GM20431 (cell line): ENCODE results near the gene ANG.
"Not testable (repeated sequence)": the region's sequence is repeated elsewhere in the genome, so short reads cannot be mapped to it uniquely, and the experiment has no call there.

ENCODE experiments used
- in situ Hi-C: fragments of 300-500 bp; cut with MseI, MboI; formaldehyde crosslinking; loops from one replicate; pipeline ENCODE4 v1.15.0; 2020; ENCODE audit warnings: low sequenced_read_pairs; ENCODE audit not compliant: unreplicated experiment

The ANG gene

DNA sequence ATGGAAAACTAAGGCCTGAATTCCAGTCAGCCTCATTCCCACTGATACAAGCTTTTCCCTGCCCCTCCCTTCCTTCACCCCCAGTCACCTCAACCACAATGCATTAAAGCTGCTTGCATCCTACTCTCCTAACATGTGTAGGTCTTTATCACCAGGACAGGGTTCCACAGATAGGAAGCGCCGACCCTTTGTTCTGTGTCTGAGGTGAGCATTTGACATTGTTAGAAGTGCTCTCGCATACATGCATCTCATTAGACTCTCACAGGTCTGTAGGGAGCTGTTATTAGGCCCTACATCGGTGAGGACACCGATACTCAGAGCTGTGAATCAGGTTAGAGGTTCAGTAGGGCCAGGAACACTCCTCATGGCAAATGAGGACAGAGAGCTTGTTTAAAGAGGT is 43.9 kb downstream of the ANG start:
- in situ Hi-C loops, result no loop called here

DNA sequence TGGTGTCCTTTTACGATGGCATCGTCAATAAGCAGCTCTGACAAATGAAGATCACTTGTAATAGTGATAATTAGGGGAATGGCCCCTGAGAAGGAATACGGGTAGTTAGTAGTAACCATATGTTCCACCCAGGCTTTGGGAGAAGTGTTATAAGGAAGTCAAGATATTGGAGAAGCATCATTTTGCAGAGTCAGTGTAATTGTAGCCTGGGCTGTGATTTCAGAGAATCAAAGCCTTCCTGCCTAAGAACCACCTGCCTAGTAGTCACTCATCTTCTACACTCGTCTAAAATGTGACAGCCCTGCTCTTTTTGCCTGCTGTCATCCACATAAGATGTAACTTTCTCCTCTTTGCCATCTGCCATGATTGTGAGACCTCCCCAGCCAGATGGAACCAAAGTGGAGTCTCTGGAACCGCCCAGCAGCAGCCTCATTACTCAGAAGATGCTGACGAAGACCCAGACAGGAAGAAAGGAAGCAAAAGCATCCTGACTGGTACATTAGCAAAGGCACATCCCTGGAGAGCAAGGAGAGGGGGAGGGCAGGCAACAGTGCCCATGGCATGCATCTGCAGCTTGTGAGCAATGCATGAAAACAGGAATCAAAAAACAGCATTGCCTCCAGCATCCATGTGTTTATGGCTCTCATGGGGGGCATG is 44.5 kb downstream of the ANG start:
- in situ Hi-C loops, result no loop called here

DNA sequence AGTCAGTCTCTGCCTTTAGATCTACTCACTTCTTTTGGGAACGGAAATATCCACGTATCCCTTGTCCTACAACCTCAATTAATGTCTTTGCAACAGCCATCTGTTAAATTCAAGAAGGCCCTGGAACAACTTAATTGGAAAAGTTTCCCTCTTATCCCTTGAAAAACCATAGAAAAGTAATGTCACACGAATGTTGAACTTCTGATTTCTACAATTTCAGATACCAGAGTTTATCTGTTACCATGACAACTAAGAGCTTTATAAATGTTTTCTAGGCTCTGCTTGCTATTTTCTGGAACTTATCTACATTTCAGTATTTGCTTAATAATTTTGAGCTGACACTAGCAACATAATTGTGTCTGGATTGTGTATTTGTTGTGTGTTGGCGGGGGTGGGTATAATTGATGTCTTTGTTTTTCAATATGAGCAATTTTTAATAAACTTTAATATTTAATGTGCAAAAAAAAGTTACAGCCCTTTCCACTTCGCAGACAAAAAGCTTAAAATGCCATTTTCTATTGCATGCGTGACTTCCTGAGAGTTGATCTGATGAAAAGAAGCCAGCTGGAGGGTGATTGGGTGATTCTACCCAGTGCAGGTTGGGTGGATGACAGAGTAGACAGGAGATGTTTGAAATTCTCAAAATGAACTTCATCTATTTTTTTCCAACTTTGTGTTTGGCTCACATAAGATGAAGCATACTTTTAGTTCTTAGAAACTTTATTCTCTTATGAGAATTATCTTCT is 45.3 kb downstream of the ANG start:
- in situ Hi-C loops, result no loop called here

DNA sequence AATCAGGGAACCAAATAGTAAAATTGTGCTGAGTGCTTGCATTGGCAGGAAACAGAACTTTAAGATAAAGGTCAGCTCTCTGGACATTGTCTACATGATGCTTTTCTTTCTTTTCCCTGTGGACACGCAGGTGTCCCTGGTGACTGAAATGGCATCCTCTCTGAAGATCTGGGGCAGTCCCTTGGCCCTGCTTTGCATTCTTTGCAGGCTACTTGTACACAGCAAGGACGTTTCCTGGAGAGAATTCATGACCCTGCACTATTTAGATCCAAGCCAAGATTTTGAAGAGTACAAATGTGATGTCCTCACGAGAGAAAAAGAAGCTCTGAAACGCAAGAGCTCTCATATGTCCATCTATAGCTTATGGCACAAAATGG is 45.9 kb downstream of the ANG start:
- in situ Hi-C loops, result no loop called here

DNA sequence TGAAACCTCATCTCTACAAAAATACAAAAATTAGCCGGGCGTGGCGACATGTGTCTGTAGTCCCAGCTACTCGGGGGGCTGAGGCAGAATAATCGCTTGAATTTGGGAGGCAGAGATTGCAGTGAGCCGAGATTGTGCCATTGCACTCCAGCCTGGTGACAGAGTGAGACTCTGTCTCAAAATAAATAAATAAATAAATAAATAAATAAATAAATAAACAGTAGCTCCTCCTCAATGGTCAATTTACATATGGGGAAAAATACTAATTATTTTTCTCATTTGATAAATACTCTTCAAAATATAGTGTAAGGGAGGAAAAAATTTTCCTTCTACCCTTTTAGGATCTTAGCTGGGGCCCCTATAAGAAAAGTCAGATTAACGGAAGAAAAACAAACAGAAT is 49.7 kb downstream of the ANG start:
- in situ Hi-C loops, result not testable (repeated sequence)

DNA sequence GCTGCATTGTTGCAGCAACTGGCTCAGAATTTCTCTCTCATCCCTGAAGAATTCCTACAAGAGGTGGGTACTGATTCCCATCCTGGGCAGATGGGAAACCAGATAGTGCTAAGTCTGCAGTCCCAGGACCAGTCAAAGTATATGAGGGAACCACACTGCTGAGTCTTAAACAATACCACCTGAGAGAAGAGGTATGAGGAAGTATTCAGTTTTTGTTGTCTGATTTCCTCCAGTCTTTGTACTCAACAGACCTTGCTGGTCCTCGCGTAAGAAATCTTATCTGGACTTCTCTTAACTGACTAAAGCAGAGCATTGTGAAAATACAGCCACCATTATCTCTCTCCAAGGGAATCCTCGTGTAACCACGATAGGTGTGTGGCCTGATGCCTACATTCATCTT is 53.6 kb downstream of the ANG start:
- in situ Hi-C loops, result no loop called here

DNA sequence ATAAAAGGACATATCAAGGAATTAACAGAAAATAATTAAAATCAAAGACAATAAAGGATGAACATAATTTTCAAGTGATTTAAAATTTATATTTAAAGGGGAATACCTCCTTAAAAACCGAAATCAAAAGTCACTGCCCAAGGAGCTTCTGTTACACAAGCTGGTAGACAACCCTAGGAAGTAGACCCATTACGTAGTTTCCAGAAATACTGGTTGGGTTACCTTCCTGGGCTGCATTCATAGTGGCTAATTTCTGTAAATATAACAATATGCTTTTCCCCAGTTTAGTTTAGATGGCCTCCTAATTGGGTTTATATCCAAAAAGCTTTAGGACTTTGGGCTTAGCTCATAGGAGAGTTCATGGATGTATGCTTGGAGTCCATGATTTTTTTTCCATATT is 55.0 kb downstream of the ANG start:
- in situ Hi-C loops, result no loop called here
